SK-MEL-5 (cell line): Measurements from ENCODE around the gene CARD11. TPM values are rescaled to one million over a fixed set of nuclear protein-coding genes. Genes with fewer than 3 reads are reported as not detected.

ENCODE experiments used
- DNase-seq: peaks from one replicate; pipeline ENCODE4 v3.0.0-alpha.2; 2016; ENCODE audit warnings: low read depth, low spot score
- in situ Hi-C: cut with HindIII; loops from 2 replicates; pipeline ENCODE4 v1.10.0; 2016; ENCODE audit warnings: low sequenced_read_pairs, high pct_unique_total_duplicates, low pct_unique_long_range_greater_than_20kb
- polyA plus RNA-seq, 2 experiments: library from polyadenylated mRNA; depleted of rRNA; stranded (reverse); fragments of >200 nt; gene quantifications; 2 replicates each; pipeline ENCODE4 v1.2.3, GENCODE V29; 2015
- total RNA-seq: library from RNA; depleted of rRNA; stranded (reverse); fragments of >200 nt; shearing (Covaris generic); gene quantifications from 2 replicates; pipeline ENCODE4 v1.2.3, GENCODE V29; 2014; rRNA removed

CARD11 gene
- not detected in 2 replicates for total RNA-seq
- not detected in 2 replicates for polyA plus RNA-seq (2015; cell fraction: cytosol; rRNA removed)
- not detected in 2 replicates for polyA plus RNA-seq (2015; cell fraction: nucleus; rRNA removed)

DNA sequence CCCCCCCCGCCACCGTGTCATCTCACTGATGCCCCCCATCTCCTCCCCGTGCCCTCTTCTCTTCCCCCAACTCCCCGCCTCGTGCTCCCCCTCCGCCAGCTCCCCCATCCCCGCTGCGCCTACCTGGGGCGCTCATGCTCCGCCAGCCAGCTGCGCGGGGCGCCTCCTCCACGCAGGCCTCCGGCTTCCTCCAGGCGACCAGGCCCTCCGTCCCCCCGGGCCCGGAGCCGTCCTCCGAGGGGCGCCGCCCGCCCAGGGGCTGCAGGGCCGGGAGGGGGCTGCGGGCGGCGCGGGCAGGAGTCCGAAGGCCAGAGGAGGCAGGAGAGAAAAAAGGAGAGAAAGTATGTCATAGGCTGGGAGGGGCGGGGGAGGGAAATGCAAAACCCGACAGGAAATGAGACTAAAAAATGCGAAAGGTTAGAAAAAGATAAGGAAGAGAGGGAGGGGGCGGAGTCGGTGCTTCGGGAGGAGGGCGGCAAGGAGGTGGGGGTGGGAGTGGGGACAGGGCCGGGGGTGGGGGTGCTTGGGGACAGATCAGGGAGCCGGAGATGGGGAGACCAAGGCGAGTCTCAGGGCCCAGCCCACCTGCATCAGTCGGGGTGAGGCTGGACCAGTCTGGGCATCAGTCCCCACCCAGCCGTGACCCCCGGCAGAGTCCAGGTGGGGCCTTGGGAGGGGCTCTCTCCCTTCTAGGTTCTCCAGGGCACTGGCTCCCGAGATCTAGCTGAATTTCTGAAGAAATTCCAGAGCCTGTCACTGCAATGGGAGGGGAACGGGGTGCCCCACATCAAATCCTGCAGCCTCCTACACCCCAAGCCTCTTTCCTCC is at the start of gene CARD11:
Gene CARD11, minus strand, starts transcription at position 324 of the 828 bp plus-strand sequence. CDS start 85,361 bp downstream, outside the sequence.
- no peak for DNase-seq
- in situ Hi-C loops = no loop called here

DNA sequence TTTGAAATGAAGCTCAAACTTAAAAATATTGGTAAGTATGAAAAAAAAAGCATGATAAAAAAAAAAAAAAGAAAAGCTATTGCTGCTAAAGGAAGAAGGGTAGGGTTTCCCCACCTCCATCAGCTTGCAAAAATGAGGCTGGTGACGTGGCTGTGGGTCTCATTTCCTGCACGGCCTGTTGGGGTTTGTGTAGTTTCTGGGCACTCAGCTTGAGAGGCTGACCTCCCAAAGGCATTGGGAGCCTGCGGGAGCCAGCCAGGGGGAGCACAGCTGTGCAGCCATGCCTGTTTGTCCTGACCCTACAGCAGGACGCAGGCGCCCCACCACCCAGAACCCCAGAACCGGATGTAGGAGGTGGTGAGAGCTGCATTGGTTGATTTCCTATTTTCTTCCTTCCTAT is 48.8 kb upstream of the CARD11 start:
- no peak for DNase-seq
- in situ Hi-C loops = no loop called here

DNA sequence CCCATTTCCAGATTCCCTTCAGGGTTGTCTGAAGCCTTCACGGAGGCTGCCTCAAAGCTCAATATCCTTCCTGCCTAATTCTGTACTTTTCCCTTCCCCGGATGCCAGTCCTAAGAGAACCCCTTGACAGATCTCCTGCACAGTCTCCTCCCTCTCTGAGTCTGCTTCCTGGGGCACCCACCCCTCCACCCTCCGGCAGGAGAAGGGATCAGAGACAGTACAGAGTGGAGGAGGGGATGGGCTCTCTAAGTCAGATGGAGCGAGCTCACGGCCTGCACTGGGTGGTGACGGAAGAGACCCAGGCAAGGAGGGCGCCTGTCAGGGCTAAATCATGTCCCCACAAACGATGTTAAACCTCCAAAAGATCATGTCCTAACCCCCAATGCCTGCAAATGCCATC is 48.0 kb upstream of the CARD11 start:
- in situ Hi-C loops = no loop called here
- DNase-seq = no peak

DNA sequence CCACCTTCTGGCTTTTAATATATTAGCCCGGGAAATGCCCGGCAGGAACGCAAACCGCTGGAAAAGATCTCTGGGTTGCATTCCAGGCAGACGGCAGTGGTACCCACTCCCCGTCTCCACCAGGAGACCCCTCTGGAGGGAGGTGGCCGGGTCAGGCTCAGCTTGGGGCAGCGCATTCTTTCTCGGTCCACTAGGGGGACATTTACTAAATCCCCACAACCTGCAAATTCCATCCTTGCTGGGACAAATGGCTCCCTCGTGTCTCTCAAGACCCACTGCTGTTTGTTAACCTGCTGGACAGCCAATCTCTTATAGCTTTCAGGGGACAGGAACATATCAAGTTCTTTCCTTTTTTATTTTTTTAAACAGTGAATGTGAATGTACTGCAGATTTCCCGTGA is 45.8 kb upstream of the CARD11 start:
- in situ Hi-C loops = no loop called here
- peak; percentile 42 for DNase-seq

DNA sequence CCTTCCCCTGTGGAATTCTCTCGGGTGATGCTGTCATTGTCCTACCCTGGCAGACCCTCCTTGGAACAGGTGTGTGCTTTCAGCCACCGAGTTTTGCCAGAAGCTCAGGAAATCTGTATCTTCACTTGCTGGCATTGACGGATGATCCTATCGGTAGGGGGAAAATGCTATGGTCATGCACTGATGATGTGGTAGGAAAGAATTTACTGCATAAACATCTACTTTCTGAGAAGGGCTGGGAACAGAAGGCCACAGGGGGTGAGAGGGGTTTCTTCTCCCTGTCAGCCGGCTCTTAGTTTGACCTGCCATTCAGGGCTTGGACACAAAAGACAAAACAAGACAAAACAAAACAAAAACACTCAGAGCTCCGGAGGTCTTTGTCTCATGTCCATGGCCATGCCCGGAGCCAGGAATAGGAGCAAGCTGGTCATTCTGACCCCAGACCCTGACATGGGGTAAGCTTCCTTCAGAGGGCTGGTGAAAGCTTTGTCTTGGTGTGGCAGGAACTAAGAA is 43.6 kb upstream of the CARD11 start:
- no peak for DNase-seq
- in situ Hi-C loops = no loop called here

DNA sequence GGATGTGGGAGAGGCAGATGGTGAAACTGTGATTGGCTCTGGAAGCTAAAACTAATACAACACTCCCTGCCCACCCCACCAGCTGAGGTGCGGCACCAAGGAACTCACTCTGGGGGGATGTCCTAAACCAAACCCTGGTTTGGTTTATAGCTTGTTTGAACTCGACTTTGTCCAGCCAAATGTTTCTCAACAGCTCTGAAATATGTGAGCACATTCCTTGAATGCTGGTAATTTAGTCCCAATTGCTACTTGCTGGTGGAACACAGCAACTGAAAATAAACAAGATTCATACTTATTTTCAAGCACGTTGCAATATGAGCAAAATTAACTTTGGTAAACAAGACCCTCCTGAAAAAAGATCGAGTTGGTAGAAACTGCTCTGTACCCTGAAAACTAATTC is 39.7 kb upstream of the CARD11 start:
- DNase-seq = no peak
- in situ Hi-C loops = no loop called here

DNA sequence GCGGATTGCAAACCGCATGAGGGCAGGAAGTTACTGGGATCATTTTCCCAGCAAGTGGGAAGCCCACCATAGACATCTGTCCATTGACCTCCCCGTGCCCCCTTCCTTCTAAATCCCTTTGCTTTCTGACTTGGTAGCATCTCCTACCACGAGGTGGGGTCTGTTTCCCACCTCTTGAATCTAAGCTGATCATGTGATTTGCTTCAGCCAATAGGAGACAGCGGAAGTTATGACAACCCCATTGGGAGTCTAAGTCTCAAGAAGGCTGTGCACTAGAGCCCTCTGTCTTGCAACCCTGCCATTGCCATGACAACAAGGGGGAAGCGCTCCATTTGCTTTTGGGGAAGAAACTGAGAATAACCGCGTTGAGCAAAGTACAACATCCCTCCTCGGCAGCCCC is 39.2 kb upstream of the CARD11 start:
- in situ Hi-C loops = no loop called here
- DNase-seq = peak; percentile 29

DNA sequence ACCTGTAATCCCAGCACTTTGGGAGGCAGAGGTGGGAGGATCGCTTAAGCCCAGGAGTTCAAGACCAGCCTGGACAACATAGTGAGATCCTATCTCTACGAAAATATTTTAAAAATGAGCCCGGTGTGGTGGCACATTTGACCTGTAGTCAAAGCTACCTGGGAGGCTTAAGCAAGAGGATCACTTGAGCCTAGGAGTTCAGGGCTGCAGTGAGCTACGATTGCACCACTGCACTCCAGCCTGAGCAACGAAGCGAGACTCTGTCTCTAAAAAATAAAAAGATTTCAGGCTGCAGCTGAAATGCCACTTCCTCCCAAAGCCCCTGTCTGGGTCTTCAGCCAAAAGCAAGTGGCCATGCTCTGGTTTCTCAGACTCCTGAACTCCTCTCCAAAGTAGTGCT is 38.7 kb upstream of the CARD11 start:
- in situ Hi-C loops = no loop called here
- DNase-seq = no peak

DNA sequence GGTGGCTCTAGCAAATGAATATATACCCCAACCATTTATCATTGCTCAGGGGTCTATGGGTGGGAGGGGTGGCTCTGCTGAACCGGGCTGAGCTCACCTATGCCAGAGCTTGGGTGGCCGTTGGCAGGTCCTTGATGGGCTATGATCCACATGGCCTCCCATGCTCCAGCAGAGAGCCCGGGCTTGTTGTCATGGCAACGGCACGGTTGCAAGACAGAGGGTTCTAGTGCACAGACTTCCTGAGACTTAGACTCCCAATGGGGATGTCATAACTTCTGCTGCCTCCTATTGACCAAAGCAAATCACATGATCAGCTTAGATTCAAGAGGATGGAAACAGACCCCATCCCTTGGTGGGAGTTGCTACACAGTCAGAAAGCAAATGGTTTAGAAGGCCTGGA is 36.4 kb upstream of the CARD11 start:
- DNase-seq = no peak
- in situ Hi-C loops = no loop called here

DNA sequence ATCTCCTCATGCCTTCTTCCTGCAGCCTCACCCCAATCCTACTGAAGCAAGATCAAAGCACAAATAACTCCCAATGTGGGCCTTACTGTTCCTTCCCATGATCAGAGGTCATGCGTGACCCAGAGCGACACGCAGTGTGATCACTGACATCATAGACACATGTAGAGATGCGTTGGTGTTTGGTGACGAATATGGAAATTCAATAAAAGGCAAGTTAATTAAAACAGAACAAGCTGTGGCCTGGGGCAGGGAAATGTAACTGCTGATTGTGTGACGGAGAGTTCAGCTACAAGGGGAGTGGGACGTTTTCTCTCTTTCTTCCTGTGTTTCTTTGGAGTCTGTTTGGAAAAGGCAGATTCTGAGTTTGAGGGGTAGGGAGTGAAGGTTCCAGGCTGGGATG is 34.8 kb upstream of the CARD11 start:
- no peak for DNase-seq
- in situ Hi-C loops = no loop called here

DNA sequence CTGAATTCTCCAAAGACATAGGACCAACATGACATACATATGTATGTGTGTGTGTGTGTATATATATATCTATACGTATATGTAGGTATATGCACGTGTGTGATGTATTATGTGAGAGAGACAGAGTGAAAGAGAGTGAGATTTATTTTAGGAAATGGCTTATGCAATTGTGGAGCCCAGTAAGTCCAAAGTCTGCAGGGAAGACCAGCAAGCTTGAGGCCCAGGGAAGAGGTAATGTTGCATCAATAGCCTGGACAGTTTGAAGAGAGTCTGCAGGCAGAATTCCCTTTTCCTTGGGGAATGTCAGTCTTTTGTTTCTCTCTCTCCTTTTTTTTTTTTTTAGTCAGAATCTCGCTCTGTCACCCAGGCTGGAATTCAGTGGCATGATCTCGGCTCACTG is 33.0 kb upstream of the CARD11 start:
- in situ Hi-C loops = no loop called here
- DNase-seq = no peak

DNA sequence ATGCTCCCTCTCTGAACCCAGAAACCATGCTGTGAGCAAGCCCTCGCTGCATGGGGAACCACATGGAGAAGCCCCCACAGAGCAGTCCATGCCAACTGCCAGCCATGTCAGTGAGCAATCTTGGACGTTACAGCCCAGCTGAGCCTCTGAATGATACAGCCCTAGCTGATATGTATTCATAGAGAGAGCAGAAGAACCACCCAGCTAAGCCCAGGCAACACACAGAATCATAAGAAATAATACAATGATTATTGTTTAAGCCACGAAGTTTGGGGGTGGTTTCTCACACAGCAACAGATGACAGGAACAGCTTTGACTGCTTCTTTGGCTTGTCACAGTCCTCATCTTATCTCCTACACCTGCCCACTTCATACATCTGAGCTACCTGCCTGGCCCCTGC is 32.5 kb upstream of the CARD11 start:
- in situ Hi-C loops = no loop called here
- no peak for DNase-seq

DNA sequence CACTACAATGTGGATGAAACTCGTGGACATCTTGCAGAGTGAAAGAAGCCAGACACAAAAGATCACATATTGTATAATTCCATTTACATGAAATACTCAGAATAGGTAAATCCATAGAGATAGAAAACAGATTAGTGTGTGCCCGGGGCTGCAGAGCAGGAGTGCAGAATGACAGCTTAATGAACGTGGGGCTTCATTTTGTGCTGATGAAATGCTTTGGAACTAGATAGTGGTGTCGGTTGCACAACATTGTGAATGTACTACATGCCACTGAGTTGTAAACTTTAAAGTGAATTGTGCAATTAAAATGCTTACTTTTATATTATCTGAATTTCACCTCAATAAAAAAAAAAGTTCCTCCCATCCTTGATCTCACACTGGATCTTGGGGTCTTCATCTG is 31.8 kb upstream of the CARD11 start:
- in situ Hi-C loops = no loop called here

DNA sequence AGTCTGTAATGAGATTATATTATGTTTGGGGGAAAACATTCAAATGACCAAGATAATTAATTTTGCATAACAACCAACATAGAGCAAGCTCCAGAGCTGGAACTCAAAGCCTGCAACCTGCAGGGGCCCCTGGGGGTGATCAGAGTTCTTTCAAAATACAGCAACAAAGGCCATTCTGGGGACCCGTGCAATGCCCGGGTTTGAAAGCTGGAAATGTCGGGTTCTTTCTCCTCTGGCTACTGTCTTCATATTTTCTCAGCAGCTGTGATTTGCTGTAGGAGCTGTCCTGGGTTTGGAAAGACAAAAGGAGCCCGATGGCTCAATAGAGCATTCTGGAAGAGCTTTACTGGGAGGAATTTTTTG is 30.8 kb upstream of the CARD11 start:
- DNase-seq = no peak
- in situ Hi-C loops = no loop called here

More for the DNA sequence above, 31.8 kb upstream of the CARD11 start:
- DNase-seq = no peak

DNA sequence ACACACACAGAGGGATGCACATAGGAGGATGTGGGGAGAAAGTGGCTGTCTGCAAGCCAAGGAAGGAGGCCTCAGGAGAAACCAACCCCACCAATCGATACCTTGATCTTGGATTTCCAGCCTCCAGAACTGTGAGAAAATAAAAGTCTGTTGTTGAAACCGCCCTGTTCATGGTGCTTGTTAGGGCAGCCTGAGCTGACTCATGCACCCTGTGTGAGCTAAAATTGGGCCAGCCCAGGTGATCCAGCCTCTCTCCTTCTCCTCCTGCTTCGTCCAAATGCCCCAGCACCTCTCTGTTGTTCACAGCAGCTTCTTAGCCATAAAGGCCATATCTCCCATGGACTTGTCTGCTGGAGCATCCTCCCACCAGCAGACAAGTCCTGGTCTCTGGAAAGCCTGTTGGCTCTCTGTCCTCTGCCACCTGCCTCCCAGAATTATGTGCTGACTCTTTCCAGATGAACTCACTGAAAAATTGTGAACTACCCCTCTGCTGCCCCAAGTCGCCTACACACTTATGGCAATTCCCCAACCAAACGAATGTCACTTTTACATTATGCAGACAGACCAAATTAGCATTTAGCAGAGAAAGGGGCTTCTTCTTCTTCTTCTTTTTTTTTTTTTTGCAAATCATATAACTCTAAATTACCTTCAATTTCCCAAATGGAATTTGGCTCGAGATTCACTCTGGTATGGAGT is 30.2 kb upstream of the CARD11 start:
- DNase-seq = no peak
- in situ Hi-C loops = no loop called here

DNA sequence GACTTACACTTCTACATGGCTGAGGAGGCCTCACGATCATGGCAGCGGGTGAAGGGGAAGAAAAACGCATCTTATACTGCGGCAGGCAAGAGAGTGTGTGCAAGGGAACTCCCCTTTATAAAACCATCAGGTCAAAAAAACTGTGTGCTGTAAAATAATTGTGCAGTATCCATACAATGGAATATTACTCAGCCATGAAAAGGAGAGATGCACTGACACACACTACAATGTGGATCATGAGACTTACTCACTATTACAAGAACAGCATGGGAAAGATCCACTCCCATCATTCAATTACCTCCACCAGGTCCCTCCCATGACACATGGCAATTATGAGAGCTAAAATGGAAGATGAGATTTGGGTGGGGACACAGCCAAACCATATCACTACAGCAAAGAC is 27.2 kb upstream of the CARD11 start:
- in situ Hi-C loops = no loop called here
- no peak for DNase-seq

DNA sequence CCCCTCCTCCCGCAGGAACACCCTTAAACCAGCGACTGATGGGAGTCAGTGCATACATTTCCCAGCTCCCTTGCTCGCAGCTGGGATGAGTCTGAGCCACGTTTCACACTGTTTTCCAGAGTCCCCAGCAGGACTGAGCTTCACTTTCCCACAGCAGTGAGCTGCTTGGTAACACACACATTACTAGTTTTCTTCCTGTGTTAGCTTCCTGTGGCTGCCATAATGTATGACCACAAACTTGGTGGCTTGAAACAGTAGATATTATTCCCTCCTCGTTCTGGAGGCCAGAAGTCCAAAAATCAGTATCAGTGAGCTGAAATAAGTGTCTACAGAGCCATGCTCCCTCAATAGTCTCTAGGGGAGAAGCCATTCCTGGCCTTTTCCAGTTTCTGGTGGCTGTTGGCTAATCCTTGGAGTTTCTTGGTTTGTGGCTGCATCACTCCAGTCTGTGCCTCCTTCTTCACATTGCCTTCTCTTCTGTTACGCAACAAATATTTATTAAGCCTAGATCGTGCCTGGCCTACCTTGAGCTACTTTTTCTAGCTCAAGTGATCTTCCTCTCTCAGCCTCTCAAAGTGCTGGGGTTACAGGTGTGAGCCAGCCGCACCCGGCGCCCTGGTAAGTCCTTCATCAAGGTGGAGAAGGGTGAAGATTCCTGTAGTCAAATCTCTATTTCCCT is 26.2 kb upstream of the CARD11 start:
- in situ Hi-C loops = no loop called here
- no peak for DNase-seq

DNA sequence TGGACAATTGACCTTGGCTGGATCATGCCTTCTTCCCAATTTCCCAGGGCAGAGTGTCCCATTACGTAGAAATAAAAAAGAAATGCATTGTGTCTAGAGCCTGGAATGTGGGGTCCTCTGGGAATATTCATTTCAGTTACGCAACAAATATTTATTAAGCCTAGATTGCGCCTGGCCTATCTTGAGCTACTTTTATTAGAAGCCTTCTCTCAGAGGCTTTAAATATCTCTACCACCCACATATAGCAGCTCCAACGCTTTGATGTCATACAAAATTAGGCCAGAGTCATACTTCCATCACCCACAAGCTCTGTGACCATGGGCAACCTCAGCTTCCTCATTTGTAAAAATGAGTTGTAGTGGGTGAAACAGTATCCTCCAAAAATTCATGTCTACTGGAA is 24.9 kb upstream of the CARD11 start:
- no peak for DNase-seq
- in situ Hi-C loops = no loop called here
